GM19035 (cell line): Measurements from ENCODE around the gene APLP2.

Experiments
- ATAC-seq: cut with Tn5 transposase; IDR thresholded peaks from one replicate; pipeline ENCODE4 v1.9.1; 2021; ENCODE audit not compliant: unreplicated experiment

Gene APLP2

GRCh38 chr11:130054966-130055365 lies 14.7 kb upstream of the APLP2 start:
- ATAC-seq, result no peak

- no peak for ATAC-seq
Observed at GRCh38 chr11:130055617-130056016, 14.1 kb upstream of the APLP2 start.

GRCh38 chr11:130061017-130061416 lies 8.7 kb upstream of the APLP2 start:
- ATAC-seq, result no peak

- ATAC-seq, result no peak
Observed at GRCh38 chr11:130062026-130062425, 7.7 kb upstream of the APLP2 start.

GRCh38 chr11:130063451-130063850 lies 6.2 kb upstream of the APLP2 start:
- no peak for ATAC-seq

- no peak for ATAC-seq
Observed at GRCh38 chr11:130064596-130064995, 5.1 kb upstream of the APLP2 start.

- no peak for ATAC-seq
Observed at GRCh38 chr11:130066338-130066737, 3.4 kb upstream of the APLP2 start.

- ATAC-seq, result no peak
Observed at GRCh38 chr11:130068546-130068985, 1.1 kb upstream of the APLP2 start.

GRCh38 chr11:130068986-130069658 lies 572 bp upstream of the APLP2 start:
- peak; percentile 40 for ATAC-seq

GRCh38 chr11:130070109-130070845 lies 583 bp downstream of the APLP2 start:
- peak; percentile 26 for ATAC-seq

- ATAC-seq, result no peak
Observed at GRCh38 chr11:130070846-130071200, 1.1 kb downstream of the APLP2 start.

- ATAC-seq, result no peak
Observed at GRCh38 chr11:130071211-130071712, 1.6 kb downstream of the APLP2 start.

- no peak for ATAC-seq
Observed at GRCh38 chr11:130074736-130075135, 5.0 kb downstream of the APLP2 start.

GRCh38 chr11:130076778-130077481 lies 7.2 kb downstream of the APLP2 start:
- no peak for ATAC-seq

GRCh38 chr11:130077671-130078070 lies 8.0 kb downstream of the APLP2 start:
- no peak for ATAC-seq

GRCh38 chr11:130078080-130078479 lies 8.4 kb downstream of the APLP2 start:
- ATAC-seq, result no peak

GRCh38 chr11:130085671-130086290 lies 16.1 kb downstream of the APLP2 start:
- no peak for ATAC-seq

GRCh38 chr11:130086669-130087068 lies 17.0 kb downstream of the APLP2 start:
- ATAC-seq, result no peak

GRCh38 chr11:130087294-130087926 lies 17.7 kb downstream of the APLP2 start:
- ATAC-seq, result no peak

GRCh38 chr11:130088217-130088616 lies 18.5 kb downstream of the APLP2 start:
- no peak for ATAC-seq
